GM18526 (cell line): ENCODE data around the gene LRRIQ1.

Experiments
- POLR2A ChIP-seq: IDR thresholded peaks from 3 replicates; pipeline ENCODE4 v1.6.1; 2011; ENCODE audit not compliant: insufficient read length; ENCODE audit errors: extremely low read depth

LRRIQ1 gene

DNA sequence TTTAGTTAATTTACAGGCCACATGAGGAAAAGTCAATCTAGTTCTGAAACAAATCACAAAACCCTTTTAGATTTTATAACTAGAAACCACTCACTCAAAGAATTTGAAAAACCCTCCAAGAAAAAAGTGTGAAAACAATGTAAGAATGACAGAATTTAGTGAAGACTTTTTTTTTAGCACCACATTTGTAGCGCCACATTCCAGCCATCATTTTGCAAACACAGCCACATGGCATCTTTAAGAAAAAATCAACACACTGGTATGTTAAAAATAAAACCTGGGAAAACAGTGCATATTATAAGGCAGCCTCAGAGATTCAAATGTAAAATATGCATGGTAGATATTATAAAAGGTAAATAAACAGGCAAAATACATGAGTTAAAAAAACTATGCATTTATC, 221.5 kb downstream of the LRRIQ1 start:
- TF ChIP-seq POLR2A = no peak

DNA sequence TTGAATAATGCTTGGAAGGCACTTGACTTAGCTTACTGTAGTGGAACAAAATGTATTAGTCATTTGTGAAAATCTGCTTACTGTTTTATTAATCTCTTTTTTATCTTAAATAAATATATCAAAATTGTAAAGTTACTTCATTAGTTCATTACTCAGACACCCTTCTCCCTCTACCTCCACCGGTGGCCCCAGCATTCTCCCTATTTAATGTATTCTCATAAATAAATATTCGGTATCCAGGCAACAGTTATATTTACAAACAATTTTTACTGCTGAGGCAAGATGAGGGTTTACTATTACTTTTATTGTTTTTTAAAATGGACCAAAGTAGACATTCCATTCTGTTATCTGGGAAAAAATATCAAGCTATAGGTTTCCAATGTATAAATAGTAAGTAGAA, 224.3 kb downstream of the LRRIQ1 start:
- no peak for TF ChIP-seq POLR2A

DNA sequence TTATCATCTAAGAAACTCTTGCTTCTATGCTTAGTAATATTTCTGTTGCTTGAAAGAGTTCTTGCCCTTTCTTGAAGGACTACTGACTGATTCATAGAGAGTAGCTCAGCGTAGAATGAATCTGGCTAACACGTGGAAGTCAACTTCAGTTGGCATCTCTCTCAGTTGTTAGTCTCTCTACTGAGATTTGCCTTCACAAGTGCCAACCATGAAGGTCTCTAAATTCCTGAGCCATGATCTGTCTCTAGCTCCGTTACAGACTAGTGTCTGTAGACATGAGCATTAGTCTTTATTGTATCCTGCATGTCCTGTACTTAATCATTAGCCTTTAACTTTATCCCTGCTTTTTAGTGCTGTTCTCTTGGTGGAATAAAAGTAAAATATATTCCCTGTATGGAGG, 224.7 kb downstream of the LRRIQ1 start:
- TF ChIP-seq POLR2A = no peak

DNA sequence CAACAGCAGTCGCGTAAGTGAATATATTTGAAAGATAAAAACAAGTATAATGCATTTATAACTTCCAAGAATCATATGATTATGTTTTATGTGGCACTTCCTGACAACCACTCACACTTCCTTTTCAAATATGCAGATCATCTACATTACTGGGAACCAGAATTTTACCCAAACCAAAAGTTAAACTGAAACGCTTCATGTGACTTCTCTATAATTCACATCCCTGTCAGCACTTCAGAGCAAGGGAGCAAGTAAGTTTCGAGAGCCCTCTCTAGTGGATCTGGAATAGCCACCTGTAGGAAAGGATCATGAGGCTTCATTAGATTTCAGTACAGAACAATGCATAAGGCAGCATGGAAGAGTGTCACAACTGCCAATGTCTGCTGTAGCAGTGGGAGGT, 230.2 kb downstream of the LRRIQ1 start:
- TF ChIP-seq POLR2A = no peak

DNA sequence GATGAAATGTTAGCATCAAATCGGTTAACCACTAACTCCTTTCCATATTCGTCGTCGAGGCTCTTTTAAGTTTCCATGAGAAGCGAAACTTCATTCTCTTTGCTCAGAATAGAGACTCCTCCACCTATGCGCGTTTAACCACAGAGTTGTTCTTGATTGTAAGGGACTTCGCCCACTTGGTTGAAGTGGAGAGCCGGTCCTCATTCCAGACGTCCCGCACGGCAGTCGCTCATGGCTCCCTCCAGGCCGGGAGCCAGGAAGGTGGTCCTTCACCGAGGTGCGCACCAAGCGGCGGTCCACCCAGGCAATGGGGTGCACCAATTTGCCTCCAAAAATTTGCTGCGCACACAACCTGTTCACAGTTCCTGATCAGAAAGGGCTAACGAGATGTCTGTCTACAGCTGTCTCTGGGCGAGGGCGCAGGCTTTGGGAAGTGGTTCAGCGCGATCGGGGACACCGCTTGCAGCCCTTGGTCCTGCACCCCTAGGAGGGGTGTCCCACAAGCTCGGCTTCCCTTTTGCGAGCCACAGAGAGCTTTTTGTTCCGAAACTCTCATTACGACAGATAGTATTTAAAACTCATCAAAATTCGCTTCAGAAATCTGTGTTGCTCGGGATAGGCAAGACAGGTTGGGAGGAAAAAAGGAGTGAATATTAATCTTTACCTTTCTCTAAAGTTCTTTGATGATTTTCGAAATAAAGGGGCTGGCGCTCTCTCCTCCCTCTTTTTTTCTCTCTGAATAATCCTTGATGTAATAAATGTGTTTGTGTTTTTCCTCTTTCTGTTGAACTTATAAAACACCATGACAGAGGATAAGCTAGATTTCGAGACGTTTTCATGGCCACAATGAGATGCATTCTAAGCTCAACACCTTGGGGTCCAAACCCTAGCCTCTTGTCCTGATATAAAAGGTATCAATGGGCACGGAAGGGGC, 237.5 kb downstream of the LRRIQ1 start:
- no peak for TF ChIP-seq POLR2A

DNA sequence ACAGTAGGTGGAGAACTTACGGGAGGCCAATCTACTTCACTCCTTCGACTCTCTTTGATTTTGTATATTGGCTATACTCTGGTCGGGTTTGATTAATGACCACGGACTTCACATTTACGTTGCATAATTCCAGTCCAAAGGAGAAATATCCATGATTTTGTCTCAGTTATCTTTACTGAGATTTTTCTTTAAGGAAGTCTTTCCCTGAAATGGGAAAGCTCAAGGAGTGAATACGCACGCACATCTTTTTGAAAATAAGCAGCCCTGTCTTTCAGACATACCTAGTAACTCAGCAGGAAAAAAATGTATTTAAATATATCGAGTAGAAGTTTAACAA, 238.1 kb downstream of the LRRIQ1 start:
- no peak for TF ChIP-seq POLR2A

DNA sequence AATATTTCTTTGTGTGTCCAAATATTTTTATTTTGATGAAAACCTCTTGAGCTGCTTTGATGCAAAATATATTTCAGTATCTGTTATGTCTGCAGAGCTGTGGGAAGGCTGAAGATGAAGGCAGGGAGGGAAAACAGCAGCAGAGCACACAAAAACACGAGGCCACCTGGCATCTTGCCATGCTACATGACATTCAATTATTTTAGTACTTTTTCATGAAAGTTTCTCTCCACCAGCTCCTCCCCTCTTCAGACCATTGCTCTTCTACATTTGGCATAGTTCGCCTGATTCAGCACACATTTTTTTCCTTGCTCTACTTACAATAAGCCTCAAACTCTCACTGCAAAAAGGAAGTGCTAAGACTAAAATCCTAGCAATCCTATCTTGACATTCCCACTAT, 239.2 kb downstream of the LRRIQ1 start:
- TF ChIP-seq POLR2A = no peak

DNA sequence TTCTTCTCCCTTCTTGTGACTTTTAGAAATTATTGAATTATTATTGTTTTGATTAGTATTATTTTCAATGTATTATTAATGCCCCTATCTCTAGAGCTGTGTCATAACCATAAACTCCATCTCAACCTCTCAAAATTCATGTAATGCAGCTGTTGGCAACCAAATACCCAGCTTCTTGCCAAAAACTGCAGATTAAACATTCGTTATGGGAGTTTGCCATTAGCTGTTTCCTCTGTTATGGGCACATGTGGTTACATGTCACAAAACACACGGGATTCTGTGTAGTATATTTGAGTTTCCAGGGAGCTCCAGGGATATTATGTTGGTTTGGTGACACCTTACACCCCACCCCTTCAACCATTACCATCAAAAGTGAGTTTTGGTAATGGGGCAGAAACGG, 241.0 kb downstream of the LRRIQ1 start:
- no peak for TF ChIP-seq POLR2A

DNA sequence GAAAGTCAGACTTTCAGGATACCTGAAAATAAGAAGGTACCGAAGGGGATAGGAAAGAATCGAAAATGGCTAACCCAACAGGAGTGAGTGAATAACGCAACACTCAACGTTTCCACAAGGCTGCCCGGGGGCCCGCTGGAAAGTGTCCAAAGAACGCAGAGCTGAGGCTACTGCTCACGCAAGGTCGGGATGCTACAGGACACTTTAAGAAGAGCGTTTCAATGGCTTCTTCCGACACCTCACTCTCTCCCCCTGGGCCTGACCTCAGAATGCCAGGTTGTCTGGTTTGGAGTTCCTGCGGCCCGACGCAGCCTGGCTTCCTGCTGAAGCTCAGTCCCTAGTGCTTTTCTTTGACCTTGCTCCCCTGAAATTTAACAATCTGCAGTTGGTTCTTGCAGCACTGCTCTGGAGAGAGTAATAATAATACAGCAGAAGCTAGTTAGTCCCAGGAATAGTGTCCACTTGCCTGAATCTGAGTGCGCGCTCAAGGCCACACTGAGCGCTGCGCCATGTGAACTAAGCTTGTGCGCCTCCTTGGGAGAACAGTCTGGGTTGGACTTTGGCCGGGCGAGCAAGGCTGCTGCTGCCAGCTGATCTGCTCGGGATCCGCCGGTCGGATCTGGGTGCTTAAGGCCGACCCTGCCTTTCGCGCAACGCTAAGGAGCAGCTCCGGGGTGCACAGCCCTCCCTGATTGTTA, 241.9 kb downstream of the LRRIQ1 start:
- TF ChIP-seq POLR2A = no peak

DNA sequence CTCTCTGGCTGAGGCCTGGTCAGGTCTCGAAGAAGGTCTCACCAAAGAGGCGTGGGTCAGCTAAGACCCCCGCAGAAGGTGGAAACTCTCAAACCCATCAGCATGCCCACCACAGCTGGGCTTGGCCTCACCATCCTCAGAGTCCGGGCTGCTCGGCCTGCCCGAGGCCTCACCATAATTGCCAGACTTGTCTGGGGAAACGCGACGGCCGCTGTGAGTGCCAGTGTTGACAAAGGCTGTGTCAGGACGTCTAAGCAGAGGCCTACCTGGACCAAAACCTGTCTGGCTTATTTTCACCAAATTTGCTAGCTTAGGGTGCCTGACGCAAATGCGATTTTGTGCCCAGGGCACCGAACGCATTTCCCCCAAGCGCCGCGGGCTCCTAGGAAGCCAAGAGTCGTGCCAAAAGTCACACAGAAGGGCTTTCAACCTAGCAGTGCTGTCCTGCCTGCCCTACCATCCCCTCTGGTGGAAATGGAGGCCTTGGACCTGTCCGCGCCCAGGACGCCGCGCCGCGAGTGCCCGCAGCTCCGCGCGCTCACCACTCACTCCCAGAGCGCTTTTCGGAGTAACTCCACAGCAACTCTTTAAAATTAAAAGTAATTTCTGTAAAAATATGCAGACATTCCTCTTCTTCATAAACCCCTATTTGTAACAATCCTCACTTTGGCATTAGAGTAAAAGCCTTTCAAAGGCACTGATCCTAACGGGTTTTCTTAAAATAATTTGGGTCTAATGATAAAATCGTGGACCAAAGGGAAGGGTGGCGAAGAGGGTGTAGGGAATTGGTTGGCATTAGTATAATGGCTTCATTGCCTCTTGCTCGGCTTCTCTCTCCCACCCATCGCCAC, 242.7 kb downstream of the LRRIQ1 start:
- no peak for TF ChIP-seq POLR2A

DNA sequence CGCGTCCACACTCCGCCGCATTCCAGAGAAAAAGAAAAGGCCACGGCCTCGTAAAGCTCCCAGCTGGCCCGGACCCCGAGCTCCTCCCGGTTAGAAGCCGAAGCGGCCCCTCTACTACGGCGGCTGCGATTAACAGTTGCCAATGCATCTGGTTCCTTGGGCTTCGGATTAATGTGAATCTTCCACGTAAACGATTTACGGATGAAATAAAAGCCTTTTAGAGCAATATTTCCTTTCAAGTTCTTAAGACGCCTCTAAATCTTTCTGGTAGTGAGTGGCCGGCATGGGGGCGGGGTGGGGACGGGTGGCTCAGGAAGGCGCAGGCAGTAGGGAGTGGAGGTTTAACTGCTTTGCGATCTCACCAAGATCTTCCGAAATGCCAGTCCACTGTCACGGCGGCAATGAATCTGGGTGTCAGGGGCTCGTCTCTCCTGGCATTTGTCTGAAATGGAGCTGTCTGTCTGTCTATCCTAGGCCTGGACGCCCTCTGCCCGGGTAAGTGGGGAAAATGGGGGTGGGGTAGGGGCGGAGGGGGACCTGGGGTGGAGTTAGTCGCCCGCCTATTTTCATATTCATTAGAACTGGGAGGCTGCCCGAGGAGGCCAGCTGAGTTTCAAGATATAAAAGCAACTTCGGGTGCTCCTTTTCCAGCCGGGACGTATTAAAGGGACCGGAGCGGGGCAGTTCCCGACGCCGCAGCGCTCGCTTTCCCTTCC, 243.5 kb downstream of the LRRIQ1 start:
- TF ChIP-seq POLR2A = no peak

DNA sequence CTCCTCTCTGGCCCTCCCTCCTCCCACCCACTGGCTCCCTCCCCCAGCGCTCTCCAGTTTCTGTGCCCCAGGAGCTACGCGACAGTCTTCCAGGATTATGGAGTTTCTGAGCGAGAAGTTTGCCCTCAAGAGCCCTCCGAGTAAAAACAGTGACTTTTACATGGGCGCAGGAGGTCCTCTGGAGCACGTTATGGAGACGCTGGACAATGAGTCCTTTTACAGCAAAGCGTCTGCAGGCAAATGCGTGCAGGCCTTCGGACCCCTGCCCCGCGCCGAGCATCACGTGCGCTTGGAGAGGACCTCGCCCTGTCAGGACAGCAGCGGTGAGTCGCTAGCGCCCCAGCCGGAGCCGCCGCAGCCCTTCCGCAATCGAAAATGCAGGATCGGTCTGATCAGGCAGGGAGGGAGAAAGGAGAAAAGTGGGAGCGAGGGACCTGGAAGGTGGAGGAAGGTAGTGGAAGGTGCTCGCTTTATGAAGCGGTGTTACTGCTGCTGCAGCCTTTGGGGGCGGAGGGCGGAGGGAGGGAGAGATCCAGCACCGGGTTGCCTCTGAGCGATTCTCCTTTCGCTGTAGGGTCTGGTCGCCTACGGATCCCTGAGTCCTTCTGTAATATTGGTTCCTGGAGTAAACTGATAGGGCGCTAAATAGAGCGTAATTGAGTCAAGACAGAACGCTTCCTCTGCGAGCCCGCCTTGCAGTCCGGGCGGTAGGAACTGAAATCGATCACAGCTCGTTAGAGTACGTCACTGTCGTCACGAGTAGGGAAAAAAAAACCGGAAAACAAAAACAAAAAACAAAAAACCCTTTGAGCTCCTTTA, 244.2 kb downstream of the LRRIQ1 start, which contains the start of gene ALX1:
Gene ALX1, plus strand, starts transcription at position 56 of the 819 bp plus-strand sequence. Its CDS starts 42 bp downstream, at position 98.
- no peak for TF ChIP-seq POLR2A

DNA sequence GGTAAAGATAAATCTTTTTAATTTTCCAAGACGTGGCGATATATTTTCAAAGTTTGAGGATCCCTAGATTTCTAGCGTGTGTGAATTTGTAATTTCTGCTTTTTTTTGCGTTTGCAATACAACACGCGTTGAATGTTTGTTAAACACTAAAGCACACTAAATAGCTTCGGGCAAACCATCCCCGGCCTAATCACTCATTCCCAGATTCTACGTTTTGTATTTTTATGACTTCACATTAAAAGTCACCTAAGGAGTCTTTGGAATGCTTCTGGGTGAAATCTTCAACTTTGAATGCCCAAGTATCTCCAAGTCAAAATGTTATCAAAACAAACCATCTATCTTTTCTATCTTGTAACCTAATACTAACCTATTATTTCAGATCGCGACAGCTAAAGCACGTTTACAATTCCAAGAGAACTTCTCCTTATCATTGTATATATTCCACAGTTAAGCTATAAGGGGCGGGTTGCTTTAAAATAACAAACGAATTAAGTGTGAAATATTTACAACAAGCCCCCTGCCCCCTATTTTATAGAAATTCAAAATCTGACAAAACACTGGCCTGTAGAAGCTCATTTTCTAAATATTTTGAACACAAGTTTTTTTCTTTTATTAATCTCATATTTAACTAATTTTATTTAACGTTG, 245.0 kb downstream of the LRRIQ1 start:
- TF ChIP-seq POLR2A = no peak
